Gastrocnemius medialis (tissue), 4 donors: Measurements from ENCODE around the gene PKNOX2. TPM values are rescaled to one million over a fixed set of nuclear protein-coding genes. Genes with fewer than 3 reads are reported as not detected.

Experiments used
- ATAC-seq, 2 donors: fragments of 150-250 bp; one replicate each; pipeline ENCODE4 v1.9.1; 2016
- DNase-seq, 2 donors: peaks; one replicate each; pipeline ENCODE4 v3.0.0-alpha.2; 2019
- H3K27ac ChIP-seq, 4 donors: fragments of 200-600 bp; sonication (generic); 1 replicate in 1 of 4; 2 replicates in 3 of 4; pipeline ENCODE4 v1.5.1; 2016 to 2018; ENCODE audit warnings: mild to moderate bottlenecking in 2 of 4, moderate library complexity in 1 of 4
- H3K27me3 ChIP-seq, 3 donors: fragments of 200-600 bp; sonication (generic) in 2 of 3; 1 replicate in 1 of 3; 2 replicates in 2 of 3; pipeline versions ENCODE4 v1.5.1 to v1.6.0; 2016 to 2019; ENCODE audit warnings: mild to moderate bottlenecking in 1 of 3, moderate library complexity in 1 of 3
- H3K36me3 ChIP-seq, 2 donors: fragments of 200-600 bp; sonication (generic) in 1 of 2; one replicate each; pipeline ENCODE4 v1.5.1; 2017 to 2018
- H3K4me1 ChIP-seq, 2 donors: fragments of 200-600 bp; sonication (generic) in 1 of 2; one replicate each; pipeline ENCODE4 v1.5.1; 2016 to 2017; ENCODE audit warnings: mild to moderate bottlenecking in 2 of 2
- H3K4me3 ChIP-seq, 4 donors: fragments of 200-600 bp; sonication (generic) in 3 of 4; 1 replicate in 1 of 4; 2 replicates in 3 of 4; pipeline ENCODE4 v1.5.1; 2016 to 2019; ENCODE audit warnings: mild to moderate bottlenecking in 2 of 4
- H3K9me3 ChIP-seq, 3 donors: fragments of 200-600 bp; sonication (generic) in 2 of 3; 1 replicate in 1 of 3; 2 replicates in 2 of 3; pipeline ENCODE4 v1.5.1; 2016 to 2019
- CTCF ChIP-seq, 5 experiments: fragments of 450-650 bp in 3 of 5; fragments of 200-600 bp in 2 of 5; sonication (generic) in 2 of 5; IDR thresholded peaks in 4 of 5; conservative IDR thresholded peaks in 1 of 5; 1 replicate in 4 of 5; 2 replicates in 1 of 5; pipeline ENCODE4 v1.5.1; 2016 to 2019; ENCODE audit warnings: antibody characterized with exemption in 5 of 5, mild to moderate bottlenecking in 3 of 5, moderate library complexity in 3 of 5
- POLR2A ChIP-seq, 2 donors: fragments of 450-650 bp; IDR thresholded peaks; one replicate each; pipeline ENCODE4 v1.6.1; 2017; ENCODE audit warnings: antibody characterized with exemption in 2 of 2, mild to moderate bottlenecking in 2 of 2, moderate library complexity in 2 of 2
- in situ Hi-C, 4 donors: fragments of 200-750 bp; cut with MboI; loops; one replicate each; pipeline versions ENCODE4 v1.15.0 to v1.8.0; 2017; ENCODE audit warnings: low sequenced_read_pairs in 4 of 4
- intact Hi-C: fragments of 100-400 bp; cut with DNase I; formaldehyde crosslinking; loops from one replicate; pipeline ENCODE4 v1.15.1; 2023; ENCODE audit warnings: low total_unique reads
- total RNA-seq, 4 donors: library from RNA; depleted of rRNA; stranded (reverse); fragments of >200 nt; gene quantifications; one replicate each; pipeline versions ENCODE4 v1.1.0 to v1.2.3, GENCODE V29; 2016

PKNOX2 gene
- total RNA-seq, 4 donors from 2014 or later, result 3.7 to 11.7 (median 6.0) TPM

- intact Hi-C loops, result no loop called here
- no peak for DNase-seq
- Histone ChIP-seq H3K36me3 (no peaks in the 10 kb centered on the region), H3K27ac (no peak overlapping the region), H3K4me1 (no peaks in the 10 kb centered on the region), H3K27me3 (no peaks in the 10 kb centered on the region), H3K4me3 (no peak overlapping the region), H3K9me3 (no peaks in the 10 kb centered on the region)
- TF ChIP-seq POLR2A (IDR thresholded peaks at IDR 0.05), result no peak
- TF ChIP-seq CTCF (IDR thresholded peaks at IDR 0.05 in 4 of 5, conservative IDR thresholded peaks at IDR 0.05 in 1 of 5), result no peak
- in situ Hi-C loops, result loop anchor here in 1 of 4 donors (25.0 kb wide), 1 partner anchor 368 kb away; the partner anchor contains the start of gene CCDC15
- no peak for ATAC-seq
Measured at GRCh38 chr11:125330462-125331325, 166.1 kb downstream of the PKNOX2 start.

GRCh38 chr11:125331357-125332035, 166.9 kb downstream of the PKNOX2 start:
- Histone ChIP-seq H3K27ac (no peak overlapping the region), H3K4me3 (no peak overlapping the region), H3K36me3 (no peaks in the 10 kb centered on the region), H3K27me3 (no peaks in the 10 kb centered on the region), H3K9me3 (no peaks in the 10 kb centered on the region), H3K4me1 (no peaks in the 10 kb centered on the region)
- intact Hi-C loops (no loop called here), in situ Hi-C loops (loop anchor here in 1 of 4 donors (25.0 kb wide), 1 partner anchor 369 kb away; the partner anchor contains the start of gene CCDC15)
- DNase-seq, result no peak
- TF ChIP-seq POLR2A (IDR thresholded peaks at IDR 0.05), result no peak
- no peak for TF ChIP-seq CTCF (IDR thresholded peaks at IDR 0.05 in 4 of 5, conservative IDR thresholded peaks at IDR 0.05 in 1 of 5)
- no peak for ATAC-seq

- TF ChIP-seq CTCF (IDR thresholded peaks at IDR 0.05 in 4 of 5, conservative IDR thresholded peaks at IDR 0.05 in 1 of 5) (no peak), POLR2A (IDR thresholded peaks at IDR 0.05) (no peak)
- Histone ChIP-seq H3K4me3 (no peak overlapping the region), H3K27me3 (no peaks in the 10 kb centered on the region), H3K4me1 (peaks cover 0 to 6% of the 10 kb centered on the region in 2 donors), H3K27ac (no peak overlapping the region), H3K36me3 (no peaks in the 10 kb centered on the region), H3K9me3 (no peaks in the 10 kb centered on the region)
- ATAC-seq, result no peak
- in situ Hi-C loops (loop anchor here in 1 of 4 donors (25.0 kb wide), 1 partner anchor 371 kb away; the partner anchor contains the start of gene CCDC15), intact Hi-C loops (no loop called here)
- no peak for DNase-seq
Measured at GRCh38 chr11:125332821-125333220, 168.3 kb downstream of the PKNOX2 start.

- no peak overlapping the region for H3K4me3 ChIP-seq
- peaks cover 0 to 6% of the 10 kb centered on the region in 2 donors for H3K4me1 ChIP-seq
- no peak for ATAC-seq
- H3K27me3 ChIP-seq, result no peaks in the 10 kb centered on the region
- intact Hi-C loops (no loop called here), in situ Hi-C loops (loop anchor here in 1 of 4 donors (25.0 kb wide), 1 partner anchor 371 kb away; the partner anchor contains the start of gene CCDC15)
- DNase-seq, result no peak
- H3K9me3 ChIP-seq, result no peaks in the 10 kb centered on the region
- H3K36me3 ChIP-seq, result no peaks in the 10 kb centered on the region
- H3K27ac ChIP-seq, result no peak overlapping the region
- no peak for TF ChIP-seq POLR2A (IDR thresholded peaks at IDR 0.05)
- no peak for TF ChIP-seq CTCF (IDR thresholded peaks at IDR 0.05 in 4 of 5, conservative IDR thresholded peaks at IDR 0.05 in 1 of 5)
Measured at GRCh38 chr11:125333354-125334073, 169.0 kb downstream of the PKNOX2 start.
